Tibial nerve (tissue), 4 donors: ENCODE measurements around the gene PARD3B. TPM values are rescaled to one million over a fixed set of nuclear protein-coding genes. Genes with fewer than 3 reads are reported as not detected.

Experiments used
- DNase-seq, 2 donors: peaks; one replicate each; pipeline ENCODE4 v3.0.0-alpha.2; 2019; ENCODE audit warnings: low spot score in 2 of 2
- H3K27ac ChIP-seq, 4 donors: fragments of 200-600 bp; sonication (generic) in 3 of 4; one replicate each; pipeline ENCODE4 v1.5.1; 2017 to 2019; ENCODE audit warnings: mild to moderate bottlenecking in 1 of 4
- H3K27me3 ChIP-seq, 2 donors: fragments of 200-600 bp; sonication (generic) in 1 of 2; one replicate each; pipeline versions ENCODE4 v1.5.1 to v1.6.0; 2017 to 2019
- H3K36me3 ChIP-seq, 3 donors: fragments of 200-600 bp; sonication (generic); one replicate each; pipeline ENCODE4 v1.5.1; 2018 to 2019
- H3K4me1 ChIP-seq, 4 donors: fragments of 200-600 bp; sonication (generic) in 3 of 4; one replicate each; pipeline ENCODE4 v1.5.1; 2017 to 2019
- H3K4me3 ChIP-seq, 4 donors: fragments of 200-600 bp; sonication (generic) in 3 of 4; one replicate each; pipeline ENCODE4 v1.5.1; 2017 to 2019; ENCODE audit warnings: mild to moderate bottlenecking in 1 of 4, moderate library complexity in 1 of 4
- H3K9me3 ChIP-seq, 4 donors: fragments of 200-600 bp; sonication (generic) in 3 of 4; one replicate each; pipeline ENCODE4 v1.5.1; 2017 to 2019
- EP300 ChIP-seq, 2 donors: sonication (generic); formaldehyde crosslinking; IDR thresholded peaks; one replicate each; pipeline ENCODE4 v1.6.1; 2017; ENCODE audit warnings: antibody characterized with exemption in 2 of 2, mild to moderate bottlenecking in 1 of 2
- POLR2A ChIP-seq, 2 donors: fragments of 450-650 bp; IDR thresholded peaks; one replicate each; pipeline ENCODE4 v1.6.1; 2017; ENCODE audit warnings: antibody characterized with exemption in 2 of 2, mild to moderate bottlenecking in 2 of 2, moderate library complexity in 2 of 2
- WGBS, 2 donors: methylation state at CpG; one replicate each; pipeline ENCODE4 v1.1.5; 2018; 5-methylcytosine and 5-hydroxymethylcytosine counted together
- total RNA-seq, 4 donors: library from RNA; depleted of rRNA; stranded (reverse); fragments of >200 nt; gene quantifications; one replicate each; pipeline ENCODE4 v1.1.0, GENCODE V29; 2016
- TF ChIP-seq, protein P1 (sequence below), 5 experiments: fragments of 200-600 bp in 3 of 5; fragments of 450-650 bp in 2 of 5; sonication (generic) in 3 of 5; IDR thresholded peaks; one replicate each; pipeline ENCODE4 v1.5.1; 2016 to 2019; ENCODE audit warnings: antibody characterized with exemption in 5 of 5, mild to moderate bottlenecking in 3 of 5, moderate library complexity in 2 of 5

The PARD3B gene
- total RNA-seq, 4 donors from 2014 or later, result 47.4 to 101 (median 64.8) TPM

- Histone ChIP-seq H3K36me3 (no peaks in the 10 kb centered on the region), H3K27me3 (no peaks in the 10 kb centered on the region), H3K4me3 (no peak overlapping the region), H3K4me1 (peaks cover 0 to 45% (median 13%) of the 10 kb centered on the region in 4 donors), H3K9me3 (no peaks in the 10 kb centered on the region), H3K27ac (peak overlapping the region in 2 of 4 donors; percentile 83 to 84)
- DNase-seq, result no peak
- TF ChIP-seq EP300 (IDR thresholded peaks at IDR 0.05) (no peak), POLR2A (IDR thresholded peaks at IDR 0.05) (no peak)
- TF ChIP-seq, protein P1, sequence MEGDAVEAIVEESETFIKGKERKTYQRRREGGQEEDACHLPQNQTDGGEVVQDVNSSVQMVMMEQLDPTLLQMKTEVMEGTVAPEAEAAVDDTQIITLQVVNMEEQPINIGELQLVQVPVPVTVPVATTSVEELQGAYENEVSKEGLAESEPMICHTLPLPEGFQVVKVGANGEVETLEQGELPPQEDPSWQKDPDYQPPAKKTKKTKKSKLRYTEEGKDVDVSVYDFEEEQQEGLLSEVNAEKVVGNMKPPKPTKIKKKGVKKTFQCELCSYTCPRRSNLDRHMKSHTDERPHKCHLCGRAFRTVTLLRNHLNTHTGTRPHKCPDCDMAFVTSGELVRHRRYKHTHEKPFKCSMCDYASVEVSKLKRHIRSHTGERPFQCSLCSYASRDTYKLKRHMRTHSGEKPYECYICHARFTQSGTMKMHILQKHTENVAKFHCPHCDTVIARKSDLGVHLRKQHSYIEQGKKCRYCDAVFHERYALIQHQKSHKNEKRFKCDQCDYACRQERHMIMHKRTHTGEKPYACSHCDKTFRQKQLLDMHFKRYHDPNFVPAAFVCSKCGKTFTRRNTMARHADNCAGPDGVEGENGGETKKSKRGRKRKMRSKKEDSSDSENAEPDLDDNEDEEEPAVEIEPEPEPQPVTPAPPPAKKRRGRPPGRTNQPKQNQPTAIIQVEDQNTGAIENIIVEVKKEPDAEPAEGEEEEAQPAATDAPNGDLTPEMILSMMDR (IDR thresholded peaks at IDR 0.05), result no peak
- WGBS, 2 donors, result 58 to 74% methylated on average over 2 of the region's 2 CpGs
Measured at GRCh38 chr2:204663816-204664425, 118.6 kb downstream of the PARD3B start.

GRCh38 chr2:204664708-204665121 lies 119.4 kb downstream of the PARD3B start:
- TF ChIP-seq POLR2A (IDR thresholded peaks at IDR 0.05), result no peak
- TF ChIP-seq EP300 (IDR thresholded peaks at IDR 0.05), result no peak
- TF ChIP-seq, protein P1 (IDR thresholded peaks at IDR 0.05), result no peak
- Histone ChIP-seq H3K4me1 (peaks cover 0 to 48% (median 13%) of the 10 kb centered on the region in 4 donors), H3K27me3 (no peaks in the 10 kb centered on the region), H3K36me3 (no peaks in the 10 kb centered on the region), H3K27ac (peak overlapping the region in 3 of 4 donors; percentile 0 to 84 (median 83)), H3K4me3 (no peak overlapping the region), H3K9me3 (no peaks in the 10 kb centered on the region)
- WGBS, 2 donors, result 14 to 21% methylated on average over 1 of the region's 1 CpG
- no peak for DNase-seq

GRCh38 chr2:204665207-204665606 lies 119.9 kb downstream of the PARD3B start:
- H3K27me3 ChIP-seq, result no peaks in the 10 kb centered on the region
- H3K27ac ChIP-seq, result peak overlapping the region in 2 of 4 donors; percentile 83 to 84
- H3K9me3 ChIP-seq, result no peaks in the 10 kb centered on the region
- H3K36me3 ChIP-seq, result no peaks in the 10 kb centered on the region
- WGBS, 2 donors, result 21 to 33% methylated on average over 1 of the region's 1 CpG
- H3K4me3 ChIP-seq, result no peak overlapping the region
- peaks cover 0 to 53% (median 13%) of the 10 kb centered on the region in 4 donors for H3K4me1 ChIP-seq
- DNase-seq, result no peak
- no peak for TF ChIP-seq POLR2A (IDR thresholded peaks at IDR 0.05)
- TF ChIP-seq, protein P1 (IDR thresholded peaks at IDR 0.05), result no peak
- TF ChIP-seq EP300 (IDR thresholded peaks at IDR 0.05), result no peak

DNA sequence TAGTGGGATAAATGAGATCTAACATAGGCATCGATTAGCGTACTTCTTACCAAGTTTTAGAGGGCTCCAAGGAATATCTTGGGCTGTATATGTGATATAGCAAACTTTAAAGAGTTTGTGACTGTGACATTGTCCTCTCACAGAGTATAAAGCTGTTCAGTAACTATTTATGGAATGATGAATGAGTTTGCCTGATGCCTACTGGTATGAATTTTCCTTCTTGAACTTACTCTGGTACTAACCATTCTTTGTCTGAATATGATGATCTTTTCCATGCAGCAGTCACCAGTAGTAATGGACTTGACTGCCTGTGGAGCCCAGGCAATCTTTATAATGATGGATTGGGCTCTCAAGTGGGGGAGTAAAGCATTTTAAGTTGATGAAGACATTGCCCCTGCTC lies 120.5 kb downstream of the PARD3B start:
- WGBS, 2 donors, result 89 to 96% methylated on average over 2 of the region's 2 CpGs
- Histone ChIP-seq H3K27me3 (no peaks in the 10 kb centered on the region), H3K9me3 (no peaks in the 10 kb centered on the region), H3K4me3 (no peak overlapping the region), H3K27ac (peak overlapping the region in 2 of 4 donors; percentile 83 to 84), H3K36me3 (no peaks in the 10 kb centered on the region), H3K4me1 (peaks cover 0 to 58% (median 13%) of the 10 kb centered on the region in 4 donors)
- no peak for DNase-seq
- TF ChIP-seq EP300 (IDR thresholded peaks at IDR 0.05), result no peak
- TF ChIP-seq, protein P1 (IDR thresholded peaks at IDR 0.05), result no peak
- TF ChIP-seq POLR2A (IDR thresholded peaks at IDR 0.05), result no peak

GRCh38 chr2:204667990-204668389 lies 122.7 kb downstream of the PARD3B start:
- no peaks in the 10 kb centered on the region for H3K9me3 ChIP-seq
- TF ChIP-seq POLR2A (IDR thresholded peaks at IDR 0.05), result no peak
- TF ChIP-seq, protein P1 (IDR thresholded peaks at IDR 0.05), result no peak
- WGBS, 2 donors, result 86 to 92% methylated on average over 2 of the region's 2 CpGs
- no peak for DNase-seq
- H3K27ac ChIP-seq, result peak overlapping the region in 1 of 4 donors; percentile 13
- H3K4me1 ChIP-seq, result peaks cover 0 to 63% (median 10%) of the 10 kb centered on the region in 4 donors
- H3K27me3 ChIP-seq, result no peaks in the 10 kb centered on the region
- no peak overlapping the region for H3K4me3 ChIP-seq
- H3K36me3 ChIP-seq, result no peaks in the 10 kb centered on the region
